Activated T-cell treated with anti-CD3 and anti-CD28 coated beads, Interleukin-2, amount 50 U/mL, for 1 hour (primary cell): ENCODE results near the gene EEIG2.

ENCODE experiments used
- DNase-seq: peaks from one replicate; pipeline ENCODE4 v3.0.0-alpha.2; 2020

EEIG2 gene

DNA sequence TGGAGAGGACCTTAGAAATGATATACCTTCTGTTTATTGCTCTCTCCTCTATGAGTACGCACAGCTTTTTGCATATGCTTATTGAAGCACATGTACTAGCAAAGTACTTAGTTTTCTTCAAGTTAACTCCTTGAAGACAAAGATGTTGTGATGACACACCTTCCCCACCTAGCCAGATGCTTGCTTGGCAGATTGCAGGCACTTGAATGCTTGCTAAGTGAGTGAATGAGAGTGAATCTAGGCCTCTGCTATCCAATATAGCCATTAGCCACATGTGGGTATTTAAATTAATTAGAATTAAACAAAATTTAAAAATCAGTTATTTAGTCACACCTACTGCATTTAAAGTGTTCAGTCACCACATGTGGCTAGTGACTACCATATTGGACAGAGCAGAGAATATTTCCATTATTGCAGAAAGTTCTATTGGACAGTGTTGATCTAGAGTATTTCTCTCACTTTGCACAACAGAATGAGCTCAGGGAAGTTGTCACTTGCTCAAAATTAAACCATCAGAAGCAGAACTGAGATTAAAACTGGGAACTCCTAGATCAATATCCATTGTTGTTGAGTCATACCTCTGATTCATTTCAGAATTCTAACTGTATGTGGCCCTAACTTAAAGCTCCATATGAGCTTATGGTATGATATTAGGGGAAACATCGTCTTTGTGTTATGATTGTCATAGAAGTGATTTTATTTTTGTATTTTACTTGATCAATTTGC is 8.6 kb upstream of the EEIG2 start:
- DNase-seq = no peak

DNA sequence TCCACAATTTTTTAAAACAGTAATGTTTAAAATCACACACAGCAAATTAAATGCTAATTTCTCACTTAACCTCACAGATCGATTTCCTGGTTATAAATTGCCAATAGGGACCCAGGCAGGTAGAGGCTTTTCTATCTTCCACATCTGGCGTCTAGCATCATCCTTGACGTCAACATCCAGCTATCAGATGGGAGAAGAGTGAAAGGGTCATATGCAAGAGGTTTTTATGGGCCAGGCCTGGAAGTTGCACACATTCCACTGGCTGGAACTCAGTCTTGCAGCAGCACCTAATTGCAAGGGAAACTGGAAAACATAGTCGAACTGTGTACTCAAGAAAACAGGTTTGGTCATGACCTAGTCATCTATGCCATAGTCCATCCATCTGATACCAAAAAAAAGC is 6.0 kb upstream of the EEIG2 start:
- DNase-seq = no peak

DNA sequence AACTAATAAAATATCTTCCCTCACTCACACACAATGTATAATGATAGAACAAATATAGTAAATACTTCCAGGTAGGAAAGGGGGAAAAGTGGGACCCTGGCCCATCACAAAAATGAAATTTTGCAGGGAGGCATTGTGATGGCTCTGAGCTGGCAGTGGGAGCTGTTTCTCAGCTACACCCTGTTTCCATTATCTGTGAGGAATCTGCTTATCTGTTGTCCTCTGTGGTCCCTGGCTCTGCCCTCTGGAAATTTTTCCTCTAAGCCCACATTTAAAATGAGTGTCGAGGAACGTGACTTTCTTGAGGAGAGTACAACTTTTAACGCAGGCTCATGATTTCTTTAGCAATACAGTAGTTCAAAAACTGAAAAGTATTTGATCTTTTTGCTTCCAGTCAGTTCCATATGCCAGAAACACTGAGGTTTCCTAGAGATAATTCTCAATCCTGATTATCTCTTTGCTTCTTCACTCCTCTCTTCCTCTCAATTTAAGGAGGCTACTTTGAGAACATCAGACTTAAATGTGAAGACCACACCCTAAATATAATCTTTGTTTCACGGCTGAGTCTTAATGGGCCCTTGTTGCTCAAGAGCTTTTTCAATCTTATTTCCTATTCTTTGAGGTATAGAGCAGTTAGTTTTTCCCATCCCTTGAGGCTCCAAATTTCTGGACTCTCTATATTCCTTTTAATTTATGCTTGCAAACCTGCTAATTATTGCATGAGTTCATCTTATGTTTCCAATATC is 5.0 kb upstream of the EEIG2 start:
- no peak for DNase-seq

DNA sequence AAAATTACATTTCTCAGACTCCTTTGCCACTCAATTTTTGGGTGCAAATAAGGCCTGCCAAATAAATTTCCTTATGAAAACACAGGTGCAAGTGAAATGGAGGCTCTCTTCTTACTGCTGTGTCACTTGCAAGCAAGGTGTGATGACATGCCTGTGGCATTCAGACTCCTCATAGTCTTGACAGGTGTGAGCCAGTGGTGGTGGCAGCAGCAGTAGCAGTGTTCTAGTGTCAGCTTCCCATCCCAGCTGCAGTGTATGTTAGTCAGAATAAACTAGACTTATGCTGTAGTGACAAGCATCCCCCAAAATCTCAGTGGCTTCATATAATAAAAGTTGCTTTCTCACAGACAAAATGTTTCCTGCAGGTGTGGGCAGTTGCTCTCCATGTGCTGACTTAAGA is 3.8 kb upstream of the EEIG2 start:
- no peak for DNase-seq

DNA sequence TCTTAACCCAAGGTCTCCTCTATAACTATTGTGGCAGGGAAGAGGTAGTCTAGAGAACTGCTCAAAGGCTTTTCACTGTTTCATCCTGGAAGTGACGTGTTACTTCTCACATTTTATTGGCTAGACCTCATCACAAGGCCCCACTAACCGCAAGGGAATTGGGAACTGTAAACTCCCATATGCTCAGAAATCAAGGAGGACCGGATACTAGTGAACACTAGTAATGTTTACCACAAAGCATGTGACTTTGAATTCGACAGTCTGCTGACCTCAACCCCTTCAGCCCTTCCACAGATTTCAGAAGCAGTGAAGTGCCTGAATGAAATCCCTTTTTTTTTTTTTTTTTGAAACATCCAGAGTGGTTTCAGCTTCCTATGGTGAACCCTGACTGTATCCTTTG is 3.4 kb upstream of the EEIG2 start:
- DNase-seq = no peak

DNA sequence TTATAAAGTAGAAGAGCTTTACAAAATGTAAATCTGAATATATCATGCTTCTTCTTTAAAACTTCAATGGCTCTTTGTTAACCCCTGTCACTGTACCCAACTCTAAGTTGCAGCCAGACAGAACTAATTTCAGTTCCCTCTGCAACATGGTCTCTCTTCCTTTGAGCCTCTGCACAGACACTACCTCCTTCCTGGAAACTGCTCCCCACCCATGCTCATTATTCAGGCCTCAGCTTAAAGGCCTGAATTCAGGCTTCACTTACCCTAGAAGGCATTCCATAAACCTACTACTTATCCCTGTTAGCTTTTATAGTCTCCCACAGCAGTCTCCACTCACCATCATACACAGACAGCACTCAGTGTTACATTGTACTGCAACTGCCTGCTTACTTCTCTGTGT is 2.6 kb upstream of the EEIG2 start:
- no peak for DNase-seq

DNA sequence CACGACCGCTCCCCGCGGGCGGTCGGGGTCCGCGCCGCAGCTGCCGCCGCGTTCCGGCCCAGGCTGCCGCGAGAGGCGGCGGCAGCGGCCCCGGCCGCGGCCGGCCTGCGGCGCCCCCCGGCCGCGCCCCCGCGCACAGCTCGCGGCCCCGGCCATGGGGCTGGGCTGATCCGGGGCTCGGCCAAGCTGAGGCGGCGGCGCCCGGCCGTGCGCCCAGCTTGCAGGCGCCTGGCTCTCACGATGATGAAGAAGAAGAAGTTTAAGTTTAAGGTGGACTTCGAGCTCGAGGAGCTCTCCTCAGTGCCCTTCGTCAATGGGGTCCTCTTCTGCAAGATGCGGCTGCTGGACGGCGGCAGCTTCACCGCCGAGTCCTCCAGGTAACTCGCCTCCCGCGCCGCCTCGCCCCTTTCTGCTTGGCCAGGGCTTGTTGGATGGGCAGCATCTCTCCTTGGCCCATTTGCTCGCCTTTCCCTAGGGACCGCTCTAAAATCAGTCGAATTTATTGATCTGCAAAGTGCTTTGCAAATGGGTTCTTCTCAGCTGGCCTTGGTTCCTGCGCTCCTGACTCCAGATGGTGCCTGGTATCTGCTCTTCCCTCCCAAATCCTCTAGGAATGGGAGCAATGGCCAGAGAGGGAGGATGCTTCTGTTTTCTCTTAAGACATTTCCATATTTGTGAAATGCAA is 431 bp downstream of the EEIG2 start:
- DNase-seq = peak; percentile 57

DNA sequence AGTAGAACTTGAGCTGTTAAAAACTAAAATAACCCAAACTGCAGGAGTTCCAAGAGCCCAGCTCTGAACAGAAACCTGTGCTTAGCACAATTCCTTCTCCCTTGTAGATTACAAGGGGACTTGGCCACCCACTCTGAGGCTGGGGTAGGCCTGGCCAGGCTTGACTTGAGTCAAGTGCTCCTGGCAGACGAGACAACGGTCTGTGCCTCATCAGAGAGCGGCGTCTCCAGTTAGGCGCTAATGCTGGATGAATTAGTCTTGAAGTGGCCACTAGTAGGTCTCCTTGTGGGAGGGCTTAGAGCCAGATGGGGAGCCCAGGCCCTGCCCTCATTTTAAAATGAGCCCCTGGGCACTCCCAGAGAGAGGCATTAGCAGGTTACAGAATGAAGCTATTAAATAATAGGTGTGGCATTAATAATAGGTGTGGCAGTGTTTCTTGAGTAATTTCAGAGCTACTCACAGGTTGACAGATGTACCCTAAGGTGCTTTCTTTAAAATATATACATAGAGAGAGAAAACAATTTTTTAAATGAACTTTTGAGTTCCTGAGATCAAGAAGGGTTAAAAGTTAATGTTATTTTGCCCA is 1.1 kb downstream of the EEIG2 start:
- DNase-seq = peak; percentile 55

DNA sequence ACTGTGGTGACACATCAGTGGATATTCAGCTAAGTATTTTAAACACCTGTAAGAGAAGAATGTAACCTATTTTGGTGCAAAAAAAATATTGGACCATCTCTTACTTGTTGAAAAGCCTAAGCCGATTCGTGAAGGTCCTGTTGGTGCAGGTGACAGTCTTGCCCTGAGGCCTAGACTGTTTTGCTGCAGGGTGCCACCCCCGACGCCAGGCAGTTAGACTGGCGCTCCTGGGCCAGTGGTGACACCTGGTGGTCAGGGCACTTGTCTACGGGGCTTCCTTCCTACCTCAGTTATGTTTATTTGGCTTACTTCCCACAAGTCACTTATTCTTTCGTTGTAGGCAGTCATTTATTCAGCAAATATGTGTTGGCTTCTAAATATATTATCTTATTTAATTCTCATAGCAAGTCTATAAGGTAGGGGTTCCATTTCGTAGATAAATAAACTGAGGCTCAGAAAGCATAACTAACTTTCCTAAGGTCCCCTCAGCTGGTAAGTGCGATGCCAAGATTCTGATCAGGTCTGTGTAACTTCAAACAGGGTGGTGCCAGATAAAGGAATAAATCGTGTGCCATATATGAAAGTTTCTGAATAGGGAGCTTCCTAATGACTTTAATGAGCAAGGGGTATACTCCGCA is 1.9 kb downstream of the EEIG2 start:
- DNase-seq = peak; percentile 82

DNA sequence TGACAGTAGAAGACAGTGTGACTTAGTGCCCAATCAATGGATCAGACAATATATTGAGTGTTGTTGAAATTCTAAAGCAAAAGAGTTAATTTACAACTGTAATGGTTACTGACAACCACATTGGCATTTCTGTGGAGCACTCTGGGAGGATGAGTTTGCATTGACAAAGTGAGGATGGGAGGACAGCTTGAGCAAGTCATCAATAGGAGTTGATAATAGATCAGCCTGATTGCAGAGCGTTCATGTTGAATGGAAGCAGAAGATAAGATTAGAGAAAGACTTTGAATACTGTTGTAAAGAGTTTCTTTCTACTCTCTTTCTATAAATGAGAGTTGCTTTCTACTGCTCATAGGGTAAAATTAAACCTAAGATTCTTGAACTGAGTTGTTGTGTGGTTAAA is 3.9 kb downstream of the EEIG2 start:
- no peak for DNase-seq

DNA sequence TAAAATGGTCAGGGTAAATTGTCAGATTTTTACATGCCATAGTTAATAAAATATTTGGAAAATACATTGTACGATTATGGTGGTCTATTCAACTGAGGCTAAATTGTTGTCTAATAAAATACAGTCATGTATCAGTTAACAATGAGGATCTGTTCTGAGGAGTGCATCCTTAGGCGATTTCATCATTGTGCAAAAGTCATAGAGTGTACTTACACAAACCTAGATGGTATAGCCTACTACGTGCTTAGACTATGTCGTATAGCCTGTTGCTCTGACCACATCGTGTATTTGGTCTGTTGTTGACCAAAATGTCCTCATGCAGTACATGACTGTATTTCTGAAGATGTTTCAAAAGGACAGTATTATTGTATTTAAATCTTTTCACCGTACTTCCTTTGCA is 5.2 kb downstream of the EEIG2 start:
- no peak for DNase-seq

DNA sequence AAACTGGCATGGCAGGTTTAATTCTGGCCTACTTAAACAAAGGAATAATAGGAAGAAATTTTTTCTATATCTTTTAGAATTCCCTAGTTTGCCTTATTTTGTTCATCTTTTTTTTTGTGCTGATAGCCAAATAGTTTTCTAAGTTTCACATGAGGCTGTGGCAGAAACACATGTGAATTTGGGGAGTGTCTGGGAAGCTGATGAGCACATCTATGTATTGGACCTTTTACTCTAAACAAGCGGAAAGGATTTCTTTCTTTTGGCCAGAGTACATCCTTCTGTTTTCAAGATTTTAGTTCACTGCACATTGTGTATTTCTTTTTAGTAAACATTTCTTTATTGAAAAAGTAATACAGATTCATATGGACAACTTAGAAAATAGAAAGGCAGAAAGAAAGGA is 5.6 kb downstream of the EEIG2 start:
- DNase-seq = no peak

DNA sequence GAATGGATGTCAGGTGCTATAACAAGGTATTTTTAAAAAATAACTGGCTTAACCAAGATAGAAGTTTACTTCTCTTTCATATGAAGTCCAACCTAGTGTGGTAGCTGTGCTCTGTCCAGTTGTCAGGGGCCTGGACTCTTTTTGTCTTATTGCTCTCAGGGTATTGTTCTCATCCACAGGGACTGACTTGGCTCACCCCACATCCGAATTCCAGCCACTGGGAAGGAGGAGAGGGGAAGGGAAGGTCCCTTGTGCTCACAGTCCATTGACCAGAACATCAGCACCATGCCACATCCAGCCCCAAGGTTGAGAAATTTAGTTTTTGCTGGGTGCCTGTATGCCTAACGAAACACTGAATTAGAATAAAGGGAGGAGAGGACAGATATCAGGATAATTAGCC is 8.7 kb downstream of the EEIG2 start:
- DNase-seq = no peak

DNA sequence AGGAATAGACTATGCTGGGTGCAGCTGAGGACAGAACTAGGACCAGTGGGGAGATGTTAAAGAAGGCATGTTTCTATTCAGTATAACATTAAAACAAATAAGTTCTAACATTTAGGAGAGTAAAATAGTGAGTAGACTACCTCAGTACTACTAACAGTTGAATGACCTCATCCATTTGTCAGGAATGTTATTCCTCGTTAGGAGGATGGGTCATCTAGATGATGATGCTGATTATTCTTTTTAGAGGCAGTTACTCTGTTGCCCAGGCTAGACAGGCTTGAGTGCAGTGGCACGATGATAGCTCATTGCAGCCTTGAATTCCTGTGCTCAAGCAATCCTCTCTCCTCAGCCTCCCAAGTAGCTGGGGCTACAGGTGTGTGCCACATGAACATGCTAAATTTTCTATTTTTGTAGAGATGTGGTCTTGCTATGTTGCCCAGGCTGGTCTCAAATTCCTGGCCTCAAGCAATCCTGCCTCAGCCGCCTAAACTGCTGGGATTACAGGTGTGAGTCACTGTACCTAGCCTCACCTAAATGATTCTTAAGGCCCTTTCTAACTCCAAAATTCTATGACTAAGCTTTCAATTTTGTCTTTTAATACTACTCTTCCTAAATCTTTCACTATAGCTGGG is 9.3 kb downstream of the EEIG2 start:
- DNase-seq = no peak

DNA sequence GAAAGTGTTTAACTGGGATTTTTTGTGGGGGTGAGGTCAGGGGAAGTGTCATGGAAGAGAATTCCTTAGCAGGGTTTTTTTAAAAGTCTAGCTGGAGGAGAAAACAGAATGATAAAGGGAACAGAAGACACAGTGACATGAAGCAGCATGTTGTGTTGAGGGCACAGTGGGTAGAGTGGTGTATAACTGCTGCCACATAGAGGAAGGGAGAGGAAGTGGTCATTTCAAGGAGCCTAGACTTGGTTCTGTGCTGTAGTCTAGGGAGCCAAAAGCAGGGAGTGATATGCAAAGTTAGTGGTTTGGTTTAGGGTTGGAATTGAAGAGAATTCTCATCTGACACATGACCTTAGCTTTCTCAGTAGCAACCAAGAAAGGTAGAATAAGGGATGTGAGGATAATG is 10.2 kb downstream of the EEIG2 start:
- no peak for DNase-seq

DNA sequence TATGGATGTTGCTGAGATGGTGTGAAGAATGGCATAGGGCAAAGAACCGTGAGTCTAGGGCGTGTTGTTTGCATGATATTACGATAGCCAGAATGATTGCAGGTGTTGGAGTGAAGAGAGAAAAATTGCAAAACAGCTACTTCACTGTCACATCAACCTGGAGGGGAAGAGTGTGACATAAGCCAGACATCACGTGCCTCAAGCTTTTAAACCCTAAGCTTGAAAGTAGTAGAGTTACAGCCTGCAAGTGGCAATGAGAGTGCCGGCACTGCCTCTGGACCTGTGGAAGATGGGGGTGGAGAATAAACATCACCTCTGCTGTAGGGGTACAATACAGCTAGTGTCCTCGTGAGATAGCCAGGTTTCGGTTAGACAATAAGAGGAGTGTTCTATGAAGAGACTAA is 11.1 kb downstream of the EEIG2 start:
- no peak for DNase-seq

DNA sequence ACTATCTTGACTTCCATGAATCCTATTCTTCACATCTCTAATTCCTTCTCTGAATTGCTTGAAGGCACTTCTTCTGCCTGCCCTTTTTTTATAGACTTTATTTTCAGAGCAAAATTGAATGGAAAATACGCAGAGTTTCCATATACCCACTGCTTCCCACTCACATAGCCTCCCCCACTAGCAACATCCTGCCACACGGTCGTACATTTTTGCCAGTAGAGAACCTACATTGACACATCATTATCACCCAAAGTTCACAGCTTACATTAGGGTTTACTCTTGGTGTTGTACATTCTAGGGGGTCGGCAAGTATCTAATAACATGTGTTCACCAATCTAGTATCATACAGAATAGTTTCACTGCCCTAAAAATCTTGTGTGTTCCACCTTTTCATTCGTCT is 12.3 kb downstream of the EEIG2 start:
- DNase-seq = no peak

DNA sequence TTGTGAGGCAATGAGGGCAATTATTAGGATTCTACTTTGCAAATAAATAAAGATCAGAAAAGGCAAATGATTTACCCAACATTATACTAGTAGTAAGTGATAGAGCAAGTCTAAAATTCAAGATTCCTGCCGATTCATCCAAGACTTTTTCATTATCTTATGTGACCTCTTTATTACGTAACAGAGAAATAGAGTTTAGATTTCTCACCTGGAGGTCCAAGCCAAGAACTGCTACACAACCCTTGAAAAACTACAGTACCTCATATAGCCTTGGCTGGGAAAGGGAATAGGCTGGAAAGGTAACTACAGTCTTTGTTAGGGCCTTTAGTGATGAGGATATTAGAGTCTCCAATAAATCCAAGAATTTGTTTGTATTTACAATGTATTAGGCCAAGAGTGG is 13.3 kb downstream of the EEIG2 start:
- DNase-seq = no peak

DNA sequence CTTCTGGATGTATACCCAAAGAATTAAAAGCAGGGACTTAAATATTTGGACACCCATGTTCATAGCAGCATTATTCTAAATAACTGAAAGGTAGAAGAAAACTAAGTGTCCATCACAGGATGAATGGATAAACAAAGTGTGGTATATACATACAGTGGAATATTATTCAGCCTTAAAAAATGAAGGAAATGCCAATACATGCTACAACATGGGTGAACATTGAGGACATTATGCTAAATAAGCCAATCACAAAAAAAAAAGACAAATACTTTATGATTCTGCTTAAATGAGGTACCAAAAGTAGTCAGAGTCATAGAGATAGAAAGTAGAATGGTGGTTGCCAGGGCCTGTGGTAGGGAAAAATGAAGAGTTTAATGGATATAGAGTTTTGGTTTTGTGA is 14.1 kb downstream of the EEIG2 start:
- DNase-seq = no peak

DNA sequence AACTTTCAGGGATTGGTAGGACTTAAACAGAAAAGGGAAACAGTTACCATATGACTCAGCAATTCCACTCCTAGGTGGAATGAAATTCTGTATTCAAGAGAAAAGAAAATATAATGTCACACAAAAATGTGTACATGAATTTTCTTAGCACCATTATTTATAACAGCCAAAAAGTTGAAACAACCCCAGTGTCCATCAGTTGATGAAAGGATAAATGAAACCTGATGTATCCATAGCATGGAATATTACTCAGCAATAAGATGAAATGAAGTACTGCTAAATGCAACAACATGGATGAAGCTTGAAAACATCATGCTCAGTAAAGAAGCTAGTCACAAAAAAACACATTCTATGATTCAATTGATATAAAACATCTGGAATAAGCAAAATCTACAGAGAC is 15.5 kb downstream of the EEIG2 start:
- DNase-seq = no peak

DNA sequence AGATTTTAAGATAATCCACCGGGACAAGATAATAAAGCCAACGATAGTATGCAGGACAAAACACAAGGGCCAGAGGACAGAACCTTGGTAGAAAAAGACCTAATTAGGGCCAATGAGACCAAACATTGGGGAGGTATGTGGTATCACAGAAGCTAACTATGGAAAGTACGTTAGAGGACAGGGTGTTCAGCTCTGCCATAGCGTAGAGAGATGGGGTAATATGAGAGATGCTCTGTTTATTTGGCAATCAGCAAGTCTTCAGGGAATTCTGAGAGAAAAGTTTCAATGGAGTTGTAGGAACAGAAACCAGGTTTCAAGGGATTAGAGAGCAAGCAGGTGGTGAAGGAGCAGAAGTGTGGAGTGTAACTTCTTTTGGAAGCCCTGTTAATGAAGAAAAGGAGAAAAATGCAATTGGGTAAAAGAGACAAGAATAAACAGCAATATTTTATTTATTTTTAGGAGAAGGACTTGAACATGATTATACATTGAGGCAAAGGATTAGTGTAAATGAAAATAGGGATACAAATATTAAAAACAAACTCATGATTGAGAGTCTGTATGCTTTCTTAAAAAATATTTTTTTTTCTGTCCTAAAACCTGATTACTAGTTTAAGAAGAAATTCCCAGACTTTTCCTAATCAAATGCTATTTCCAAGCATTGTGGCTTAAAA is 24.0 kb downstream of the EEIG2 start:
- DNase-seq = no peak

DNA sequence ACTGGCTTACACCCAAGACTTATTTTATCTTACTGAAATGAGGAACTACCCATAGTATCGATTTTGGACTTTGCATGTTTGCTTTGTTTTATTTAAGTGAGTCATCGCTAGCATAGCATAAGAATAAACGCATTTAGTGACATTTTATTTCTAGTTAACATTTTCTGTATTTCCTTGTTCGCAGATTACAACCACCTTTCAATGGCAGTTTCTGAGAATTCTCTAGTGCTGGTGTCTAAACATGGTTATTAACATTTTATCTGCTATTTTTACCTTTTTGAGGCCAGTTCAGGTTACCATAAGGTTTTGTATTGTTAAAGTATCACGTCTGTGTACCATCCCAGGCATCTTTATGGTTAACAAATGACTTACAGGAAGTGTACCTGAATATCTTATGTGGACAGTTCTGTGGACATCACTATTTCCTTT is 24.5 kb downstream of the EEIG2 start:
- no peak for DNase-seq
